ENCODE data around the gene SNAPIN.
A peak's percentile ranks its signal among the peaks of the same experiment; 100 is the strongest.

Gene SNAPIN

GRCh38 chr1:153616144-153616916 is 42.2 kb upstream of the SNAPIN start, which contains the start of gene S100A14:
TSS of gene S100A14 (minus strand) at chr1:153616325. CDS start at chr1:153615858, 467 bp downstream.
- no peak within 1 kb of the TSS for H3K4me3 ChIP-seq (ENCODE audit: low read depth, low read length)
- no peak for TF ChIP-seq CTCF (IDR thresholded peaks at IDR 0.05; ENCODE audit: borderline replicate concordance, insufficient read depth, low read depth, low read length)

GRCh38 chr1:153616917-153617311 is 41.6 kb upstream of the SNAPIN start:
- TF ChIP-seq CTCF (IDR thresholded peaks at IDR 0.05; ENCODE audit: borderline replicate concordance, insufficient read depth, low read depth, low read length) = no peak
- H3K4me3 ChIP-seq (ENCODE audit: low read depth, low read length) = no peak overlapping the region

- TF ChIP-seq CTCF (IDR thresholded peaks at IDR 0.05; ENCODE audit: borderline replicate concordance, insufficient read depth, low read depth, low read length) = peak; percentile 77
- H3K4me3 ChIP-seq (ENCODE audit: low read depth, low read length) = no peak overlapping the region
Observed at GRCh38 chr1:153617663-153618062, 40.8 kb upstream of the SNAPIN start.

- H3K4me3 ChIP-seq (ENCODE audit: low read depth, low read length) = no peak overlapping the region
- no peak for TF ChIP-seq CTCF (IDR thresholded peaks at IDR 0.05; ENCODE audit: borderline replicate concordance, insufficient read depth, low read depth, low read length)
Observed at GRCh38 chr1:153619171-153619570, 39.3 kb upstream of the SNAPIN start.

- H3K4me3 ChIP-seq (ENCODE audit: low read depth, low read length) = no peak overlapping the region
- no peak for TF ChIP-seq CTCF (IDR thresholded peaks at IDR 0.05; ENCODE audit: borderline replicate concordance, insufficient read depth, low read depth, low read length)
Observed at GRCh38 chr1:153623101-153623500, 35.4 kb upstream of the SNAPIN start.

GRCh38 chr1:153624965-153625611 is 33.4 kb upstream of the SNAPIN start:
- no peak overlapping the region for H3K4me3 ChIP-seq (ENCODE audit: low read depth, low read length)
- TF ChIP-seq CTCF (IDR thresholded peaks at IDR 0.05; ENCODE audit: borderline replicate concordance, insufficient read depth, low read depth, low read length) = no peak

- TF ChIP-seq CTCF (IDR thresholded peaks at IDR 0.05; ENCODE audit: borderline replicate concordance, insufficient read depth, low read depth, low read length) = no peak
- H3K4me3 ChIP-seq (ENCODE audit: low read depth, low read length) = no peak overlapping the region
Observed at GRCh38 chr1:153626477-153626903, 32.0 kb upstream of the SNAPIN start.
